ENCODE measurements around the gene LRRC8B.

GRCh38 chr1:89603651-89604413, 79.2 kb downstream of the LRRC8B start:
- TF ChIP-seq RFX5 (IDR thresholded peaks at IDR 0.05; ENCODE audit: low read length) = no peak
- no peak for TF ChIP-seq CTCF (IDR thresholded peaks at IDR 0.05)
- TF ChIP-seq TAF1 (IDR thresholded peaks at IDR 0.05; ENCODE audit: borderline replicate concordance, low read depth, low read length) = no peak
- no peak for TF ChIP-seq EZH2phosphoT487 (IDR thresholded peaks at IDR 0.05; ENCODE audit: borderline replicate concordance, low read depth)
- no peak for TF ChIP-seq POLR2AphosphoS5 (IDR thresholded peaks at IDR 0.05; ENCODE audit: low read depth, low read length)
- TF ChIP-seq SMC3 (IDR thresholded peaks at IDR 0.05; ENCODE audit: low read depth, low read length) = no peak
- no peak for TF ChIP-seq USF2 (IDR thresholded peaks at IDR 0.05; ENCODE audit: borderline replicate concordance, low read depth, low read length)
- TF ChIP-seq GABPA (IDR thresholded peaks at IDR 0.05; ENCODE audit: low read depth) = no peak
